ENCODE measurements around the gene AGAP3.
A peak's percentile ranks its signal among the peaks of the same experiment; 100 is the strongest.

Gene AGAP3

GRCh38 chr7:151137076-151137675 lies 50.9 kb downstream of the AGAP3 start:
- DNase-seq, result no peak

- DNase-seq, result no peak
Observed at GRCh38 chr7:151137791-151138152, 51.5 kb downstream of the AGAP3 start.

- no peak for DNase-seq
Observed at GRCh38 chr7:151138153-151138851, 52.0 kb downstream of the AGAP3 start.

- no peak for DNase-seq
Observed at GRCh38 chr7:151139071-151139790, 53.0 kb downstream of the AGAP3 start.

- DNase-seq, result no peak
Observed at GRCh38 chr7:151139791-151140190, 53.5 kb downstream of the AGAP3 start.

- no peak for DNase-seq
Observed at GRCh38 chr7:151140826-151141225, 54.6 kb downstream of the AGAP3 start.

- DNase-seq, result peak; percentile 61
Observed at GRCh38 chr7:151141311-151141854, 55.1 kb downstream of the AGAP3 start.

- no peak for DNase-seq
Observed at GRCh38 chr7:151141855-151142685, 55.8 kb downstream of the AGAP3 start.

- peak; percentile 11 for DNase-seq
Observed at GRCh38 chr7:151142686-151143040, 56.4 kb downstream of the AGAP3 start.

- DNase-seq, result peak; percentile 74
Observed at GRCh38 chr7:151143261-151144015, 57.2 kb downstream of the AGAP3 start.

GRCh38 chr7:151144387-151144786 lies 58.1 kb downstream of the AGAP3 start:
- DNase-seq, result no peak

GRCh38 chr7:151146761-151147160 lies 60.5 kb downstream of the AGAP3 start:
- DNase-seq, result no peak

GRCh38 chr7:151148319-151149259 lies 62.3 kb downstream of the AGAP3 start:
- no peak for DNase-seq

- DNase-seq, result no peak
Observed at GRCh38 chr7:151150388-151150787, 64.1 kb downstream of the AGAP3 start.

- DNase-seq, result no peak
Observed at GRCh38 chr7:151152643-151153513, 66.6 kb downstream of the AGAP3 start.

GRCh38 chr7:151157645-151158329 lies 71.5 kb downstream of the AGAP3 start:
- DNase-seq, result no peak

- no peak for DNase-seq
Observed at GRCh38 chr7:151161757-151162156, 75.5 kb downstream of the AGAP3 start.

- DNase-seq, result no peak
Observed at GRCh38 chr7:151166629-151167196, 80.4 kb downstream of the AGAP3 start.

All from NCI-H1694 (cell line).